Epithelial cell of proximal tubule (primary cell): ENCODE results near the gene C1orf226. TPM values are rescaled to one million over a fixed set of nuclear protein-coding genes. Genes with fewer than 3 reads are reported as not detected.

Experiments used
- DNase-seq: peaks from one replicate; pipeline ENCODE4 v3.0.0-alpha.2; 2011; ENCODE audit warnings: low read depth
- H3K4me3 ChIP-seq: 2 replicates; pipeline ENCODE4 v1.5.1; 2011; ENCODE audit warnings: low read depth, mild to moderate bottlenecking, low read length
- CTCF ChIP-seq: conservative IDR thresholded peaks from 2 replicates; pipeline ENCODE4 v1.5.1; 2012; ENCODE audit warnings: low read depth, mild to moderate bottlenecking, low read length
- total RNA-seq: library from RNA; depleted of rRNA; stranded (reverse); fragments of >200 nt; gene quantifications from 2 replicates; pipeline ENCODE4 v1.2.3, GENCODE V29; 2015

Gene C1orf226
- total RNA-seq, 1 donor from 2014 or later, result 5.9 TPM

GRCh38 chr1:162370161-162370560 lies 11.4 kb upstream of the C1orf226 start:
- TF ChIP-seq CTCF, result no peak
- H3K4me3 ChIP-seq, result no peak overlapping the region
- no peak for DNase-seq

- DNase-seq, result no peak
- TF ChIP-seq CTCF, result no peak
- H3K4me3 ChIP-seq, result no peak overlapping the region
Observed at GRCh38 chr1:162370721-162371120, 10.8 kb upstream of the C1orf226 start.

DNA sequence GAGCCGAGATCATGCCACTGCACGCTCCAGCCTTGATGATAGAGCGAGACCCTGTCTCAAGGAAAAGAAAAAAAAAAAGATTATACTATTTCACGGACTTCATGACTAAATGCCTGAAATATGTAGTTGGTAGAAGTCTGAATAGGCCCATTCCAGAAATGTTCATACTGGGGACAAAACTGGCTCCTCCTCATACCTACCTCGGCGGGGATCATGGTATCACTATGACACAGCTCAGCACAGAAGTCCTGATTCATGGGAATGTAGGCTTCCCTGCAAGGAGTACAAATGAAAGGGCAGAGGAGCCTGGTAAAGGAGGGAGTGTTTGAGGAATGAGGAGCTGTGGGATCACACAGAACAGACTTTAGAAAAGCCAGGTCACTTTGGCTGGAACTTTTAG lies 9.9 kb upstream of the C1orf226 start:
- no peak for DNase-seq
- H3K4me3 ChIP-seq, result no peak overlapping the region
- no peak for TF ChIP-seq CTCF

GRCh38 chr1:162372159-162373071 lies 9.1 kb upstream of the C1orf226 start:
- no peak overlapping the region for H3K4me3 ChIP-seq
- no peak for DNase-seq
- TF ChIP-seq CTCF, result no peak

DNA sequence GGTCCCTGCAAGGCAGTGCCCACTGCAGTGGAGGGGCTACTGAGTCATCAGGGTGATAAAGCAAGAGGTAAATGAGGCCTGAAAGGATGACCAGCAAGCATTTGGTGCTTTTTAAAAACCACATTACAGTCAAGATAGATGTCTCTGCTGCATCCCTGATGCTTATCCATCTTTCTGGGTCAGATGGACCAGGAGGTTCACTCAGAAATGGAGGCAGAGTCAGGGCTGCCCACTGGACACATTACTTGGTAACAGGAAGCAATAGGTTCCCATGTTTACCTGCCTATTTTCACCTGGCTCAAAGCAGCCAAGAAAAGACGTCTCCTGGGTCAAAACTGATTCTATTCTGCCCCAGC lies 8.5 kb upstream of the C1orf226 start:
- DNase-seq, result no peak
- TF ChIP-seq CTCF, result no peak
- H3K4me3 ChIP-seq, result no peak overlapping the region

DNA sequence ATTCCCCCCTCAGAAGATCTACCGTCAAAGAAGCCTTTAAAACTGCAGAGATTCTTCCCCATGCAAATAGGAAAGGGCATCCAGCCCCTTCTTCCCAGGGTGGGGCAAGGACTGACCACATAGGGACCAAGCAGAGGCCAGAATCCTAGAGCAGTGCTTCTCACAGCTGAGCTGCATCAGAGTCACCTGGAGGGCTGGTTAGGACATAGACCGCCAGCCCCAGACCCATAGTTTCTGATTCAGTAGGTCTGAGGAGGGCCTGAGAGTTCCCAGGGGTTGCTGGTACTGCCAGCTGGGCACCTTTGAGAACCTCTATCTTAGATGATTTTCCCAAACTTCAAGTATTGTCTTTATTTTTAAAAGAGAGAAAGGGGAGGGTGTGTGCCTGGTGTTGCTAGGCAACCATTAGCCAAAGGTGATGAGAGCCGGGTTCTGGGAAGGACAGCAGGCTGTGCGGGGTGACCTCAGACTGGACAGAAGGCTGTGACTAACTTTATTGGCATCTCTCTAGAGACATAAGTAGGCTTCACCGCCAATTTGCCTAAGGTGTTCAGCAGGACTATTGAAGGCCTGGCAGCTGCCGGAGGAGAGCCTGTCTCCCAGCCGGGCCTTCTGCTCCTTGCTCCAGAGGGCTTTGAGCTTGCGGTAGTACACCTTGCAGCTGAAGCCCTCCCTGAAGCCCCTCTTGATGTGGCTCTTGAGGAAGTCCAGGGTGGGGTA lies 7.8 kb upstream of the C1orf226 start:
- no peak for DNase-seq
- TF ChIP-seq CTCF, result no peak
- no peak overlapping the region for H3K4me3 ChIP-seq
